ENCODE data around the gene HCN2. TPM values are rescaled to one million over a fixed set of nuclear protein-coding genes. Genes with fewer than 3 reads are reported as not detected.

Gene HCN2
- total and polyA plus RNA-seq, 2 of the 8 experiments (the other 6 are each of a cell fraction or from before 2014, with no cell fraction given) = 1.0 to 4.0 TPM

- no peak overlapping the region for H2AFZ ChIP-seq (ENCODE audit: low read length)
- FAIRE-seq (no peak), DNase-seq (ENCODE audit: low read depth in 1 of 2, low spot score in 2 of 2) (no peak)
- H4K5ac ChIP-seq (ENCODE audit: insufficient read length, low read depth, low read length) = no peak overlapping the region
- H3K4me1 ChIP-seq (replicated peaks in 1 of 4; ENCODE audit: control insufficient read depth in 3 of 4, insufficient read depth in 4 of 4, low read length in 3 of 4) = peaks cover 0 to 18% (median 8%) of the 10 kb centered on the region in 4 experiments; a peak in 5 of 7 replicates
- H3K9me3 ChIP-seq (ENCODE audit: insufficient read depth in 2 of 2, low read depth in 1 of 2, low read length in 1 of 2) = peaks cover 0 to 5% of the 10 kb centered on the region in 2 experiments; a peak in 1 of 4 replicates
- no peak overlapping the region for H2BK20ac ChIP-seq (ENCODE audit: low read length)
- H3K56ac ChIP-seq (replicated peaks; ENCODE audit: insufficient read length, low read depth, low read length) = no peak overlapping the region
- no peak overlapping the region for H4K8ac ChIP-seq (ENCODE audit: extremely low read depth, insufficient read depth, low read length)
- peaks cover 4 to 11% of the 10 kb centered on the region in 2 experiments for H4K20me1 ChIP-seq (replicated peaks in 1 of 2; ENCODE audit: control insufficient read depth in 1 of 2, insufficient read depth in 2 of 2, low read length in 2 of 2)
- no peak overlapping the region for H3K23ac ChIP-seq (ENCODE audit: insufficient read length)
- H2AK5ac ChIP-seq (ENCODE audit: low read depth, low read length) = no peak overlapping the region
- H4K91ac ChIP-seq (replicated peaks; ENCODE audit: insufficient read length, low read length) = no peak overlapping the region
- CTCF ChIA-PET (ENCODE audit: partially characterized antibody) = no interaction called here
- H3K23me2 ChIP-seq (ENCODE audit: low read depth, low read length) = peaks cover 11% of the 10 kb centered on the region; the same call in 1 of the 2 replicates
- H3K4me3 ChIP-seq (ENCODE audit: extremely low read depth in 1 of 4, insufficient read depth in 2 of 4, low read depth in 3 of 4, low read length in 4 of 4) = peak overlapping the region in 1 of 4 experiments; percentile 14; a peak in 1 of 8 replicates
- H3K9ac ChIP-seq (replicated peaks in 1 of 4; ENCODE audit: extremely low read depth in 1 of 4, low read depth in 3 of 4, low read length in 3 of 4) = no peak overlapping the region
- no peak overlapping the region for H2BK120ac ChIP-seq (replicated peaks; ENCODE audit: low read depth, low read length)
- TF ChIP-seq MAX (IDR thresholded peaks at IDR 0.05) (no peak), POU5F1 (IDR thresholded peaks at IDR 0.05; ENCODE audit: low read depth, low read length) (no peak), TCF12 (IDR thresholded peaks at IDR 0.05; ENCODE audit: low read depth, low read length) (no peak), ATF3 (IDR thresholded peaks at IDR 0.05; ENCODE audit: insufficient read depth, low read depth, low read length) (no peak), NRF1 (IDR thresholded peaks at IDR 0.05; ENCODE audit: low read depth, low read length) (no peak), SUZ12 (IDR thresholded peaks at IDR 0.05; ENCODE audit: low read length) (no peak), SAP30 (IDR thresholded peaks at IDR 0.05; ENCODE audit: insufficient read depth, insufficient replicate concordance, low read length) (no peak), POLR2A (IDR thresholded peaks at IDR 0.05; ENCODE audit: control extremely low read depth in 1 of 2, low read depth in 2 of 2, low read length in 2 of 2) (no peak), SP4 (IDR thresholded peaks at IDR 0.05; ENCODE audit: low read length) (no peak)
- no peak overlapping the region for H3K14ac ChIP-seq (ENCODE audit: insufficient read length)
- 92% methylated on average over 18 of the region's 25 CpGs; no CpG with 5 or more reads in 1 of the 2 experiments for WGBS, 2 experiments (ENCODE audit: extremely low coverage in 1 of 2, insufficient coverage in 1 of 2, insufficient read length in 1 of 2, insufficient replicate concordance in 2 of 2, low coverage in 1 of 2, low lambda C conversion rate in 2 of 2, missing lambda C conversion rate in 1 of 2)
- peaks cover 0 to 3% (median 0%) of the 10 kb centered on the region in 4 experiments; a peak in 1 of 7 replicates for H3K27me3 ChIP-seq (replicated peaks in 1 of 4; ENCODE audit: control insufficient read depth in 3 of 4, extremely low read depth in 1 of 4, insufficient read depth in 3 of 4, low read length in 3 of 4)
- peaks cover 0 to 3% (median 0%) of the 10 kb centered on the region in 4 experiments; a peak in 2 of 8 replicates for H3K36me3 ChIP-seq (ENCODE audit: control insufficient read depth in 2 of 4, insufficient read depth in 4 of 4, low read length in 3 of 4)
- H2BK15ac ChIP-seq (ENCODE audit: low read length) = no peak overlapping the region
- H3K18ac ChIP-seq (ENCODE audit: extremely low read depth, low read length) = no peak overlapping the region; the same call in 1 of the 2 replicates
- H2BK5ac ChIP-seq (ENCODE audit: low read depth, low read length) = no peak overlapping the region
- H3K27ac ChIP-seq (ENCODE audit: low read depth, low read length) = no peak overlapping the region
- H3K4me2 ChIP-seq (ENCODE audit: insufficient read depth in 1 of 2, low read depth in 2 of 2, low read length in 2 of 2) = peak overlapping the region in 1 of 2 experiments; percentile 99; a peak in 1 of 4 replicates
- H2BK12ac ChIP-seq (ENCODE audit: low read depth, low read length) = no peak overlapping the region
- H3K79me2 ChIP-seq (ENCODE audit: control insufficient read depth in 1 of 2, insufficient read depth in 2 of 2, low read length in 2 of 2) = peaks cover 21 to 29% of the 10 kb centered on the region in 2 experiments; a peak in 3 of 4 replicates
- H3K79me1 ChIP-seq (ENCODE audit: low read depth, low read length) = 0 out of 2 replicates have a peak, but pooled peaks cover 2% of the 10 kb centered on the region
- POLR2A ChIA-PET (ENCODE audit: partially characterized antibody) = interaction anchor here (0.6 to 1.8 kb wide), 6 partner anchors 10 to 163 kb away, joined by 3 to 7 read pairs (median 4); no protein-coding TSS in a partner anchor
- no peak overlapping the region for H3K4ac ChIP-seq (replicated peaks; ENCODE audit: insufficient read length, low read depth, low read length)
These were observed 19.4 kb upstream of the HCN2 start for GRCh38 chr19:570251-570686.
